Endodermal cell (in vitro differentiated cells): Measurements from ENCODE around the gene MEGF8. TPM values are rescaled to one million over a fixed set of nuclear protein-coding genes. Genes with fewer than 3 reads are reported as not detected.
"Not testable (repeated sequence)": the region's sequence is repeated elsewhere in the genome, so short reads cannot be mapped to it uniquely, and the experiment has no call there.

Experiments
- DNase-seq: peaks from one replicate; pipeline ENCODE4 v3.0.0-alpha.2; 2017
- H3K27ac ChIP-seq: 2 replicates; pipeline ENCODE4 v1.5.1; 2013; ENCODE audit warnings: mild to moderate bottlenecking, low read depth, low read length, moderate library complexity
- H3K27me3 ChIP-seq: 2 replicates; pipeline ENCODE4 v1.6.1; 2013; ENCODE audit warnings: mild to moderate bottlenecking, low read length, moderate library complexity; ENCODE audit not compliant: insufficient read depth, control insufficient read depth, poor library complexity, severe bottlenecking
- H3K36me3 ChIP-seq: 2 replicates; pipeline ENCODE4 v1.7.0; 2013; ENCODE audit warnings: mild to moderate bottlenecking, low read length, moderate library complexity; ENCODE audit not compliant: control insufficient read depth, insufficient read depth
- H3K4me1 ChIP-seq: one replicate; pipeline ENCODE4 v1.7.0; 2013; ENCODE audit warnings: low read length; ENCODE audit not compliant: control insufficient read depth, insufficient read depth
- H3K4me3 ChIP-seq: 2 replicates; pipeline ENCODE4 v1.5.1; 2013; ENCODE audit warnings: mild to moderate bottlenecking, low read length, moderate library complexity
- H3K9ac ChIP-seq: 2 replicates; pipeline ENCODE4 v1.6.1; 2013; ENCODE audit warnings: mild to moderate bottlenecking, low read length, moderate library complexity; ENCODE audit not compliant: poor library complexity, severe bottlenecking; ENCODE audit errors: extremely low read depth
- H3K9me3 ChIP-seq: 2 replicates; pipeline ENCODE4 v1.6.1; 2013; ENCODE audit warnings: mild to moderate bottlenecking, low read length, moderate library complexity; ENCODE audit not compliant: control insufficient read depth
- H3K27ac Mint-ChIP-seq: 2 replicates; pipeline ENCODE4 v1.8.0; 2020; ENCODE audit warnings: mixed read lengths
- H3K27me3 Mint-ChIP-seq: 2 replicates; pipeline ENCODE4 v1.8.0; 2021; ENCODE audit warnings: mild to moderate bottlenecking, mixed read lengths; ENCODE audit not compliant: insufficient read depth
- H3K36me3 Mint-ChIP-seq: 2 replicates; pipeline ENCODE4 v1.8.0; 2020; ENCODE audit warnings: low read depth, mixed read lengths
- H3K4me1 Mint-ChIP-seq: 2 replicates; pipeline ENCODE4 v1.8.0; 2020; ENCODE audit warnings: mixed read lengths
- H3K4me3 Mint-ChIP-seq: 2 replicates; pipeline ENCODE4 v1.8.0; 2020; ENCODE audit warnings: mild to moderate bottlenecking, moderate library complexity, mixed read lengths
- H3K9me3 Mint-ChIP-seq: 2 replicates; pipeline ENCODE4 v1.8.0; 2020; ENCODE audit warnings: mild to moderate bottlenecking, mixed read lengths
- CTCF ChIP-seq: fragments of 200-600 bp; sonication (generic); conservative IDR thresholded peaks from 2 replicates; pipeline ENCODE4 v1.5.0; 2021; ENCODE audit warnings: antibody characterized with exemption, mild to moderate bottlenecking
- WGBS, 2 experiments: methylation state at CpG; one replicate each; pipeline versions ENCODE4 v1.1.5 to v1.1.7; 2013; ENCODE audit warnings: missing lambda C conversion rate in 2 of 2, mixed read lengths in 1 of 2; ENCODE audit not compliant: insufficient coverage in 1 of 2, insufficient read length in 1 of 2; 5-methylcytosine and 5-hydroxymethylcytosine counted together
- total RNA-seq, 2 donors: library from RNA; stranded (reverse); fragmentation: NEBNext Ultra II Directional in 1 of 2; extraction: Animal tissue kit (Norgen Biotek cat#: 25700) in 1 of 2; gene quantifications; 2 replicates in 1 of 2; 3 replicates in 1 of 2; pipeline ENCODE4 v1.2.1, GENCODE V29; 2021

The MEGF8 gene
- total RNA-seq, 2 donors from 2014 or later, result 48.0 to 51.4 TPM

DNA sequence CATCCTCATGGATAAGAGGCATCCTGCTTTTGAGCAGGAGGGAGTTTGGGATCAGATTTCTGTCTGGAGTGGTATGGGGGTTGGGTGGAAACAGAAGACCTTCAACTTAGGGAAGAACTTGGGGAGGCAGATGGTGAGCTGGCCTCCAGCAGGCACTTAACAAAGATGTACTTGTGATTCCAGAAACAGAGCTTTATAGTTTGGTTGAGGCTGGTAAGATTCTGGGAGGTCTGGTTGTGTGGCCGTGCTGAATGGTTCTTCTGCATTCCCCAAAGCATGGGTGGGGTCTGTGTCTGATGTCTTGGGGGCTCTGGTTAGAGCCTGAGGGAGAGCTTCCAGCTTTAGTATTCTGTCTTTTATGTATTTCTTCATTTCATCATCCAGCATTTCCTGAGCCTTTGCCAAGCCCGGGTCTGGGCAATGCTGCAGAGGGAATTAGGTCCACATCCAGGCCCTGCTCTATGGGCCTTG, 4.8 kb downstream of the MEGF8 start:
- no peaks in the 10 kb centered on the region for H3K9me3 Mint-ChIP-seq
- Histone ChIP-seq H3K4me3 (no peak overlapping the region), H3K4me1 (no peaks in the 10 kb centered on the region), H3K27me3 (no peaks in the 10 kb centered on the region), H3K9me3 (no peaks in the 10 kb centered on the region), H3K36me3 (no peaks in the 10 kb centered on the region), H3K27ac (peak overlapping the region; percentile 53), H3K9ac (no peak overlapping the region)
- no peak for DNase-seq
- no peaks in the 10 kb centered on the region for H3K4me1 Mint-ChIP-seq
- 92% methylated on average over 2 of the region's 2 CpGs; no CpG with 5 or more reads in 1 of the 2 experiments for WGBS, 2 experiments
- H3K36me3 Mint-ChIP-seq, result no peaks in the 10 kb centered on the region
- peak overlapping the region; percentile 49 for H3K27ac Mint-ChIP-seq
- peaks cover under 1% of the 10 kb centered on the region for H3K27me3 Mint-ChIP-seq
- TF ChIP-seq CTCF, result no peak
- no peak overlapping the region for H3K4me3 Mint-ChIP-seq

DNA sequence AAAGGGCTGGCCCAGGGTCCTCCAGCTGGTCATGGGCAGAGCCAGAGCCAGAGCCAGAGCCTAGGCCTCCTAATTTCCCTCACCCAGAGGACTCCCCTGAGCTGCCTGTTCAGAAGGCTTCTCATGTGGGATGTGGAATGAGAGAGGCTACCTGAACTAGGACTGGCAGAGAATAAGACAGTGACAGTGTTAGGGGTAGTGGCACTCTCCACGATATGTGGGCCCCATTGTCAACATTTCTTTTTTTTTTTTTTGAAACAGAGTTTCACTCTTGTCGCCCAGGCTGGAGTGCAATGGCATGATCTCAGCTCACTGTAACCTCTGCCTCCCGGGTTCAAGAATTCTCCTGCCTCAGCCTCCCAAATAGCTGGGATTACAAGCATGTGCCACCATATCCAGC, 5.9 kb downstream of the MEGF8 start:
- 94 to 99% methylated on average over 3 of the region's 3 CpGs for WGBS, 2 experiments

DNA sequence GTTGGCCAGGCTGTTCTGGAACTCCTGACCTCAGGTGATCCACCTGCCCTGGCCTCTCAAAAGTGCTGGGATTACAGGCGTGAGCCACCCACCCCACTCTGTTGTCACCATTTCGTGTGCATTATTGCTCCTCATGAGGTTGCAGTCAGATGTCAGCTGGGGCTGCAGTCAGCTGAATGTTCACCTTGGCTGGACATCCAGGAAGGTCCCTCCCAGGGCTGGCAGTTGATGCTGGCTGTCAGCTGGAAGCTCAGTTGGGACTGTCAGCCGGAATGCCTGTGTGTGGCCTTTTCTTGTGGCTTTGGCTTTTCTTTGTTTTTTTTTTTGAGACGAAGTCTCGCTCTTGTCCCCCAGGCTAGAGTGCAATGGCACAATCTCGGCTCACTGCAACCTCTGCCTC, 6.6 kb downstream of the MEGF8 start:
- Histone ChIP-seq H3K27ac (no peak overlapping the region), H3K4me3 (no peak overlapping the region), H3K9ac (no peak overlapping the region), H3K4me1 (no peaks in the 10 kb centered on the region), H3K9me3 (no peaks in the 10 kb centered on the region), H3K27me3 (no peaks in the 10 kb centered on the region), H3K36me3 (peaks cover 9% of the 10 kb centered on the region)
- Mint-ChIP-seq H3K4me1 (no peaks in the 10 kb centered on the region), H3K27ac (no peak overlapping the region), H3K9me3 (no peaks in the 10 kb centered on the region), H3K27me3 (no peaks in the 10 kb centered on the region), H3K4me3 (no peak overlapping the region), H3K36me3 (no peaks in the 10 kb centered on the region)
- DNase-seq, result no peak
- no peak for TF ChIP-seq CTCF
- WGBS, 2 experiments, result 92 to 94% methylated on average over 2 to 3 of the region's 6 CpGs

More for the DNA sequence above, 5.9 kb downstream of the MEGF8 start:
- H3K36me3 Mint-ChIP-seq, H3K27ac Mint-ChIP-seq, H3K4me1 Mint-ChIP-seq, H3K27me3 Mint-ChIP-seq, DNase-seq, H3K4me3 Mint-ChIP-seq, H3K4me1 ChIP-seq, H3K9me3 ChIP-seq, H3K4me3 ChIP-seq, H3K27ac ChIP-seq, H3K9ac ChIP-seq, H3K9me3 Mint-ChIP-seq, H3K36me3 ChIP-seq, H3K27me3 ChIP-seq: not testable (repeated sequence)

- WGBS, 2 experiments, result 95 to 100% methylated on average over 1 to 3 of the region's 3 CpGs
- H3K27ac Mint-ChIP-seq, result no peak overlapping the region
- H3K27me3 Mint-ChIP-seq, result no peaks in the 10 kb centered on the region
- Histone ChIP-seq H3K9ac (peak overlapping the region; percentile 18), H3K4me3 (no peak overlapping the region), H3K9me3 (no peaks in the 10 kb centered on the region), H3K27ac (no peak overlapping the region), H3K4me1 (no peaks in the 10 kb centered on the region), H3K27me3 (no peaks in the 10 kb centered on the region), H3K36me3 (peaks cover 9% of the 10 kb centered on the region)
- no peaks in the 10 kb centered on the region for H3K9me3 Mint-ChIP-seq
- H3K36me3 Mint-ChIP-seq, result peaks cover 2% of the 10 kb centered on the region
- TF ChIP-seq CTCF, result no peak
- no peak overlapping the region for H3K4me3 Mint-ChIP-seq
- H3K4me1 Mint-ChIP-seq, result no peaks in the 10 kb centered on the region
- DNase-seq, result no peak
Observed at GRCh38 chr19:42333018-42333417, 7.6 kb downstream of the MEGF8 start.
